Vagina (tissue), 2 donors: ENCODE measurements around the gene ZNF407. TPM values are rescaled to one million over a fixed set of nuclear protein-coding genes. Genes with fewer than 3 reads are reported as not detected.

Experiments
- DNase-seq, 2 donors: peaks; one replicate each; pipeline ENCODE4 v3.0.0-alpha.2; 2017; ENCODE audit errors: extremely low spot score in 2 of 2
- H3K27ac ChIP-seq: fragments of 200-600 bp; sonication (generic); one replicate; pipeline ENCODE4 v1.5.1; 2019
- H3K27me3 ChIP-seq: fragments of 200-600 bp; sonication (generic); one replicate; pipeline ENCODE4 v1.5.1; 2019
- H3K36me3 ChIP-seq, 2 donors: fragments of 200-600 bp; sonication (generic); one replicate each; pipeline ENCODE4 v1.5.1; 2017 to 2019
- H3K4me1 ChIP-seq: fragments of 200-600 bp; sonication (generic); one replicate; pipeline ENCODE4 v1.5.1; 2019
- H3K4me3 ChIP-seq, 2 donors: fragments of 200-600 bp; sonication (generic); 1 replicate in 1 of 2; 2 replicates in 1 of 2; pipeline ENCODE4 v1.5.1; 2016 to 2019
- H3K9me3 ChIP-seq: fragments of 200-600 bp; sonication (generic); one replicate; pipeline ENCODE4 v1.5.1; 2019
- CTCF ChIP-seq, 3 experiments: fragments of 450-650 bp in 2 of 3; fragments of 200-600 bp in 1 of 3; sonication (generic) in 1 of 3; IDR thresholded peaks; one replicate each; pipeline ENCODE4 v1.5.1; 2017 to 2019; ENCODE audit warnings: antibody characterized with exemption in 3 of 3, mild to moderate bottlenecking in 2 of 3, moderate library complexity in 2 of 3
- POLR2A ChIP-seq, 2 donors: fragments of 450-650 bp; IDR thresholded peaks; one replicate each; pipeline ENCODE4 v1.6.1; 2017; ENCODE audit warnings: antibody characterized with exemption in 2 of 2, mild to moderate bottlenecking in 2 of 2, moderate library complexity in 2 of 2
- POLR2AphosphoS5 ChIP-seq, 2 donors: sonication (generic); formaldehyde crosslinking; IDR thresholded peaks; one replicate each; pipeline ENCODE4 v1.9.0; 2017; ENCODE audit warnings: antibody characterized with exemption in 2 of 2, mild to moderate bottlenecking in 2 of 2, low read depth in 1 of 2; ENCODE audit not compliant: insufficient read depth in 1 of 2
- intact Hi-C: fragments of 100-400 bp; cut with DNase I; formaldehyde crosslinking; loops from one replicate; pipeline ENCODE4 v1.15.1; 2023
- total RNA-seq: library from RNA; depleted of rRNA; stranded (reverse); fragments of >200 nt; gene quantifications from one replicate; pipeline ENCODE4 v1.2.3, GENCODE V29; 2016

ZNF407 gene
- total RNA-seq, 1 donor from 2014 or later: 15.5 TPM

GRCh38 chr18:74994502-74995418 lies 397.1 kb downstream of the ZNF407 start:
- H3K36me3 ChIP-seq: no peaks in the 10 kb centered on the region
- no peaks in the 10 kb centered on the region for H3K27me3 ChIP-seq
- H3K4me1 ChIP-seq: no peaks in the 10 kb centered on the region
- TF ChIP-seq POLR2AphosphoS5 (IDR thresholded peaks at IDR 0.05; ENCODE audit: insufficient read depth in 1 of 2, low read depth in 1 of 2) (no peak), POLR2A (IDR thresholded peaks at IDR 0.05) (no peak), CTCF (IDR thresholded peaks at IDR 0.05) (no peak)
- intact Hi-C loops: no loop called here
- no peak overlapping the region for H3K4me3 ChIP-seq
- no peaks in the 10 kb centered on the region for H3K9me3 ChIP-seq
- no peak overlapping the region for H3K27ac ChIP-seq
- no peak for DNase-seq

GRCh38 chr18:74995419-74995736 lies 397.7 kb downstream of the ZNF407 start:
- Histone ChIP-seq H3K9me3 (no peaks in the 10 kb centered on the region), H3K27me3 (no peaks in the 10 kb centered on the region), H3K36me3 (no peaks in the 10 kb centered on the region), H3K4me3 (no peak overlapping the region), H3K4me1 (no peaks in the 10 kb centered on the region), H3K27ac (no peak overlapping the region)
- intact Hi-C loops: no loop called here
- DNase-seq: no peak
- no peak for TF ChIP-seq POLR2AphosphoS5 (IDR thresholded peaks at IDR 0.05; ENCODE audit: insufficient read depth in 1 of 2, low read depth in 1 of 2)
- TF ChIP-seq POLR2A (IDR thresholded peaks at IDR 0.05): no peak
- TF ChIP-seq CTCF (IDR thresholded peaks at IDR 0.05): no peak

DNA sequence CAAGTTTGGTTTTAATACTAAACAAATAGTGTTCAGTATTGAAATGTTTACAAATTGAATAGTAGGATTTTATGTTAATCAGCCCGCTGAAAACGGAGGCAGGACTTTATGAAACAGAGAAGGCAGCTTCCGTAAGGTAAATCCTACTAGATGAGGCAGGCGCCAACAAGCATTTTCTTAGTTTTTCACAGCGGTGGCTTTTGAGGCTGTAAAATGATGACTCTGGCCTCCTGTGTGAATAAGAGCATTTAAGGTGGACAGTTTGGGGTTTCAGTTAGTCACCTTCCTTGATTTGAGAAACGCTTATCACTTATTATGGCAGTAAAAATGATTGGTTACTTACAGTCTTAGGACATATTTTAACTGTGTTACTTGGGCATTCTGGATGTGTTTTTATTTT lies 398.4 kb downstream of the ZNF407 start:
- Histone ChIP-seq H3K27ac (no peak overlapping the region), H3K9me3 (no peaks in the 10 kb centered on the region), H3K27me3 (no peaks in the 10 kb centered on the region), H3K4me1 (no peaks in the 10 kb centered on the region), H3K4me3 (no peak overlapping the region), H3K36me3 (no peaks in the 10 kb centered on the region)
- intact Hi-C loops: no loop called here
- no peak for DNase-seq
- TF ChIP-seq POLR2AphosphoS5 (IDR thresholded peaks at IDR 0.05; ENCODE audit: insufficient read depth in 1 of 2, low read depth in 1 of 2) (no peak), CTCF (IDR thresholded peaks at IDR 0.05) (no peak), POLR2A (IDR thresholded peaks at IDR 0.05) (no peak)

DNA sequence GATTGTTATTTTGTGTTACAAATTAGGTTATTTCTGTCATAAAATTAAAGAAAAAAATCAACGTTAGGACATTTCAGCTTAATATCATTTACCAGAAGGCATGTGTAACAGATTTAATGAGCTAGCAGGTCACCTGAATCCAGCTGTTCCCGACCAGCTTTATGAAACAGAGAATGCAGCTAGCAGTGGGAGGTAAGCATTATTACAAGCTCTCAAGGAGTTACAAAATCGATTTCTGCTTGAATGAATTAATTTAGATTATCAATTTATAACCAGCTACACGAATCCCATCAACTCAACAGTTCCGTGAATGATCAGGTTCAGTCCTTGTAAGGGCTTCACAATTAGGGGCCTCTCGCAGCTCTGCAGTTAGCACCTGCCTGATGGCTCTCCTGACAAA lies 399.3 kb downstream of the ZNF407 start:
- Histone ChIP-seq H3K27me3 (no peaks in the 10 kb centered on the region), H3K27ac (no peak overlapping the region), H3K9me3 (no peaks in the 10 kb centered on the region), H3K4me3 (no peak overlapping the region), H3K36me3 (no peaks in the 10 kb centered on the region), H3K4me1 (no peaks in the 10 kb centered on the region)
- TF ChIP-seq CTCF (IDR thresholded peaks at IDR 0.05) (no peak), POLR2AphosphoS5 (IDR thresholded peaks at IDR 0.05; ENCODE audit: insufficient read depth in 1 of 2, low read depth in 1 of 2) (no peak), POLR2A (IDR thresholded peaks at IDR 0.05) (no peak)
- intact Hi-C loops: no loop called here
- DNase-seq: no peak

- Histone ChIP-seq H3K4me3 (no peak overlapping the region), H3K36me3 (no peaks in the 10 kb centered on the region), H3K27ac (no peak overlapping the region), H3K4me1 (no peaks in the 10 kb centered on the region), H3K27me3 (no peaks in the 10 kb centered on the region), H3K9me3 (no peaks in the 10 kb centered on the region)
- intact Hi-C loops: no loop called here
- no peak for DNase-seq
- no peak for TF ChIP-seq POLR2A (IDR thresholded peaks at IDR 0.05)
- no peak for TF ChIP-seq CTCF (IDR thresholded peaks at IDR 0.05)
- TF ChIP-seq POLR2AphosphoS5 (IDR thresholded peaks at IDR 0.05; ENCODE audit: insufficient read depth in 1 of 2, low read depth in 1 of 2): no peak
Measured at GRCh38 chr18:75000920-75001319, 403.2 kb downstream of the ZNF407 start.
